DOHH2 (cell line): ENCODE measurements around the gene MPRIP.

Source experiments
- EZH2phosphoT487 ChIP-seq: fragments of 200-600 bp; sonication (generic); IDR thresholded peaks from 2 replicates; pipeline ENCODE4 v1.6.1; 2017; ENCODE audit warnings: borderline replicate concordance, mild to moderate bottlenecking, antibody characterized with exemption, low read length, moderate library complexity, mixed read lengths
- TF ChIP-seq, protein P1 (sequence below): fragments of 200-600 bp; sonication (generic); IDR thresholded peaks from one replicate; pipeline ENCODE4 v1.5.1; 2014; ENCODE audit warnings: antibody characterized with exemption, mild to moderate bottlenecking, low read depth, low read length; ENCODE audit not compliant: poor library complexity, severe bottlenecking

DNA sequence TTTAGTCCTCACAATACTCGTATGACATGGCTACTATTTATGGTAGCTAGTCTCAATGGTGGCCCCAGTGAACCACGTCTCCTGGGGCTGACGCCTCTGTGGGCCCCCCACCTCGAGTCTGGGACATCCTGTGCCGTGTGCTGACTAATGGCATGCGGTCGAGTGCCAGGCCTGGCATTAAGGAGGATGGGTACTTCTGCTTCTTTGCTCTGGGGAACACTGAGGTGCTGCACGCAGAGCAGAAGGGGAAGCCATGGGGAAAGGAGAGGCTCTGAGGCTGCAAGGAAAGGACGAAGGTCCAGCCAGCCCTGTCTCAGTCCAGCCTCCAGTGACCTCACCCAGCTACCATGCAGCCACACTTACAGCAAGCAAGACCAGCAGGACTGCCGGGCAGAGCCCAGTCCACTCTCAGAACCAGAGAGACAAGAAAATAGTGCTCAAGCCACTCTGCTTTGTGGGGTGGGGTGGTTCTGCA is 5.7 kb upstream of the MPRIP start:
- TF ChIP-seq, protein P1, sequence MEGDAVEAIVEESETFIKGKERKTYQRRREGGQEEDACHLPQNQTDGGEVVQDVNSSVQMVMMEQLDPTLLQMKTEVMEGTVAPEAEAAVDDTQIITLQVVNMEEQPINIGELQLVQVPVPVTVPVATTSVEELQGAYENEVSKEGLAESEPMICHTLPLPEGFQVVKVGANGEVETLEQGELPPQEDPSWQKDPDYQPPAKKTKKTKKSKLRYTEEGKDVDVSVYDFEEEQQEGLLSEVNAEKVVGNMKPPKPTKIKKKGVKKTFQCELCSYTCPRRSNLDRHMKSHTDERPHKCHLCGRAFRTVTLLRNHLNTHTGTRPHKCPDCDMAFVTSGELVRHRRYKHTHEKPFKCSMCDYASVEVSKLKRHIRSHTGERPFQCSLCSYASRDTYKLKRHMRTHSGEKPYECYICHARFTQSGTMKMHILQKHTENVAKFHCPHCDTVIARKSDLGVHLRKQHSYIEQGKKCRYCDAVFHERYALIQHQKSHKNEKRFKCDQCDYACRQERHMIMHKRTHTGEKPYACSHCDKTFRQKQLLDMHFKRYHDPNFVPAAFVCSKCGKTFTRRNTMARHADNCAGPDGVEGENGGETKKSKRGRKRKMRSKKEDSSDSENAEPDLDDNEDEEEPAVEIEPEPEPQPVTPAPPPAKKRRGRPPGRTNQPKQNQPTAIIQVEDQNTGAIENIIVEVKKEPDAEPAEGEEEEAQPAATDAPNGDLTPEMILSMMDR = no peak
- no peak for TF ChIP-seq EZH2phosphoT487
